Measurements from ENCODE around the gene WNT11.

Gene WNT11

DNA sequence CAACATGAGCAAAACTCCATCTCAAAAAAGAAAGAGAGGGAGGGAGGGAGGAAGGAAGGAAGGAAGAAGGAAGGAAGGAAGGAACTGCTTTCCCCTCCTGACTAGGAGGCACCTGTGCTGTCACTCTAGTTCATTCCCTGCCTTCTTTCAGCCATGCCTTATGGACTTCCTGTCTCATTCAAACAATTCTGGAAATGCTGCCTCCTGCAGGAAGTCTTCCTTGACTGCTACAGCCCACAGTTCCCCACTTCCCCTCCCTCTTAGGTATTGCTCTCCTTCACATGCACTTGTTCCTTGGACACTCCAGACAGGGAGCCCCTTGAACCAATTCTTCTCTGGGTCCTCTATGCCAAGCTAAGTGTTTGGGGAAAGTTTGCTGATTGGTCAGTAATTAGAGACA lies 31.6 kb upstream of the WNT11 start:
- Histone ChIP-seq H2BK12ac (ENCODE audit: low read length) (no peak overlapping the region), H3K14ac (ENCODE audit: low read length) (no peak overlapping the region), H3K4me1 (ENCODE audit: control insufficient read depth in 1 of 2, insufficient read depth in 2 of 2, low read length in 2 of 2) (peaks cover 20% of the 10 kb centered on the region in 2 experiments), H3K4ac (ENCODE audit: low read depth, low read length) (no peak overlapping the region), H3K4me3 (ENCODE audit: low read depth, low read length) (no peak overlapping the region), H2AK5ac (ENCODE audit: low read length) (no peak overlapping the region), H4K12ac (ENCODE audit: low read depth, low read length) (no peak overlapping the region), H3K23ac (ENCODE audit: low read length) (no peak overlapping the region), H4K8ac (ENCODE audit: low read depth, low read length) (no peak overlapping the region), H3K18ac (ENCODE audit: low read length) (no peak overlapping the region), H4K91ac (ENCODE audit: low read depth, low read length) (no peak overlapping the region), H3K9me3 (ENCODE audit: insufficient read depth, low read depth, low read length) (no peaks in the 10 kb centered on the region), H3K79me1 (ENCODE audit: low read length) (peaks cover 3% of the 10 kb centered on the region), H3K36me3 (ENCODE audit: control insufficient read depth in 1 of 2, insufficient read depth in 2 of 2, low read length in 2 of 2) (no peaks in the 10 kb centered on the region), H3K27me3 (ENCODE audit: insufficient read depth, low read length) (peaks cover 2% of the 10 kb centered on the region), H3K4me2 (ENCODE audit: low read length) (no peak overlapping the region), H3K9ac (ENCODE audit: low read length) (no peak overlapping the region), H2BK120ac (ENCODE audit: insufficient read depth, low read length, poor library complexity) (no peak overlapping the region), H2AFZ (ENCODE audit: insufficient read depth, low read length, poor library complexity) (no peak overlapping the region), H3K27ac (ENCODE audit: low read depth, low read length) (no peak overlapping the region), H3K79me2 (ENCODE audit: control insufficient read depth, insufficient read depth, low read length, poor library complexity) (no peaks in the 10 kb centered on the region), H2BK5ac (ENCODE audit: low read depth, low read length, poor library complexity) (no peak overlapping the region)
- peak; percentile 27 to 72 for DNase-seq

DNA sequence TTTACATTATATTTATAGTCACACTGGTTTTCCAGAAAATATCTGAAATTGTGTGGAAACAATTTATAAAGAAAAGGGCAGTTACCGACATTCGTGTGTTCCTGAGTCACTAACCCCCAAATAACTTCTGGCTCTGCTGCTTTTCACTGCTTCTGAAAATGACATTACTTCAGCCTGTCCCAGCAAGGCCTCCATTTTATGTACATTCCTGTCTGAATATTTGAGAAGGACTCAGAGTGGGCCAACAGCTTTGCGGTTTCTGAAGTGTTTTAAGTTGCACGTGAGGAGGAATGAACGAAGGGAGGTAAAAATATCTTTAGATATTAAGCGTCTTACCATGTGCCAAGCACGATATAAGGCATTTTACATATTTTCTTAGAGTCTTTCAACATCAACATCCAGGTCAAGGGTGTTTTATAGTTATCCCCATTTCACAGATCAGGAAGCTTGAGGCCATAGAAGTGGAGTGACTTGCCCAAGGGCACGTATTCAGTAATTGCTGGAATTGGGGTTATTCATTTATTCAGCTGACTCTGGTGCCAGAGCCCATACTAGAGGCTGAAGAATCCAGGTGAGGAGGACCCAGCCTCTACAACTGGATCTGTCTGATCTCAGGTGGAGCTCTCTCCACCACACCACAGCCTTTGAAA lies 30.8 kb upstream of the WNT11 start:
- no peak overlapping the region for H3K27ac ChIP-seq (ENCODE audit: low read depth, low read length)
- H2BK5ac ChIP-seq (ENCODE audit: low read depth, low read length, poor library complexity) = no peak overlapping the region
- no peaks in the 10 kb centered on the region for H3K27me3 ChIP-seq (ENCODE audit: insufficient read depth, low read length)
- peak; percentile 18 to 51 for DNase-seq
- no peak overlapping the region for H2BK120ac ChIP-seq (ENCODE audit: insufficient read depth, low read length, poor library complexity)
- H3K36me3 ChIP-seq (ENCODE audit: control insufficient read depth in 1 of 2, insufficient read depth in 2 of 2, low read length in 2 of 2) = no peaks in the 10 kb centered on the region
- H4K8ac ChIP-seq (ENCODE audit: low read depth, low read length) = no peak overlapping the region
- peaks cover 20% of the 10 kb centered on the region in 2 experiments for H3K4me1 ChIP-seq (ENCODE audit: control insufficient read depth in 1 of 2, insufficient read depth in 2 of 2, low read length in 2 of 2)
- H3K79me2 ChIP-seq (ENCODE audit: control insufficient read depth, insufficient read depth, low read length, poor library complexity) = no peaks in the 10 kb centered on the region
- no peak overlapping the region for H3K4me2 ChIP-seq (ENCODE audit: low read length)
- H3K9me3 ChIP-seq (ENCODE audit: insufficient read depth, low read depth, low read length) = no peaks in the 10 kb centered on the region
- no peak overlapping the region for H2BK12ac ChIP-seq (ENCODE audit: low read length)
- peaks cover 3% of the 10 kb centered on the region for H3K79me1 ChIP-seq (ENCODE audit: low read length)
- H3K14ac ChIP-seq (ENCODE audit: low read length) = no peak overlapping the region
- H3K4ac ChIP-seq (ENCODE audit: low read depth, low read length) = no peak overlapping the region
- no CpG with 5 or more reads among the region's 8 CpGs for WGBS (ENCODE audit: extremely low coverage, insufficient coverage, insufficient read length)
- H2AFZ ChIP-seq (ENCODE audit: insufficient read depth, low read length, poor library complexity) = no peak overlapping the region
- no peak overlapping the region for H3K4me3 ChIP-seq (ENCODE audit: low read depth, low read length)
- no peak overlapping the region for H3K18ac ChIP-seq (ENCODE audit: low read length)
- no peak overlapping the region for H4K12ac ChIP-seq (ENCODE audit: low read depth, low read length)
- no peak overlapping the region for H2AK5ac ChIP-seq (ENCODE audit: low read length)
- H3K9ac ChIP-seq (ENCODE audit: low read length) = no peak overlapping the region
- H3K23ac ChIP-seq (ENCODE audit: low read length) = no peak overlapping the region
- no peak overlapping the region for H4K91ac ChIP-seq (ENCODE audit: low read depth, low read length)

DNA sequence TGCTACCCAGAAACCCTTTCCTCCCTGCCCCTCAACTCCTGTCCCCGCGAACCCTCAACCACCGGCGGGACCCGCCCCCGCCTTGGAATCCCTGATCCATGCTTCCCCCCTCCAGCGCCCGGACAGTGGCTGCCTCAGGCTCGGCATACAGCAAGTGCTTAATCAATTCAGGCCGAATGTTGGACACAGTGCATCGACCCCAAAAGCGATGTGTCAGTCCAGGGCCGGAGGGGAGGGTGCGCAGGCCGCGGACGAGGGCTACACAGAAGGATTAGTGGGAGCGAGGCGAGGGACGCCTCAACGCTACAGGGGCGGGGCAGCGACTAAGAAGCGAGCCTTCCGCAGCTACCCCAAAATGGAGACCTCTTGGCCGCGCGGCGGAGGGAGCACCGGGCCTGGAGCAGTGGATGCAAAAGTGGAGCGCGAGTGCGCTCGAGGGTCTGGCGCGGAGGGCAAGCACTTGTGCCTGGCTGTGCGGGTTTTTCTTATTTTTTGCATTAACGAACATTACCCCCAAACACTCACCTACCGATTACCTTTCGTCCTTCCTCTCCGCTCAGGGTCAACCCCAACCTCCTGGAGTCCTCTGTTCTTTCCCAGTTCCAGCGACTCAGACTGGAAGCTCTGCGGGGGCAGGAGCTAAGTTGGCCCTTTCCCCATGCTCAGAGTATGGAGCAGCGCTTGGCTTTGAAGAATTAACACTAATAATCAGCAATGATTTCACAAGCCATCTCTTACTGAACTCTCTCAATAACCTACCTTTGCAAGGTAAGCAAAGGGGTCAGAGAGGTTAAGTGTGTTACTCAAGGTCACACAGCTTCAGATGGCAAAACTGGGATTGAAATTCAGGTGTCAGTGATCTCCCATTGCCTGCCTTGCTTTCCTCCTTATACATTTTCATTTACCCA lies 30.0 kb upstream of the WNT11 start:
- peak overlapping the region; percentile 6 for H4K12ac ChIP-seq (ENCODE audit: low read depth, low read length)
- H3K4me1 ChIP-seq (ENCODE audit: control insufficient read depth in 1 of 2, insufficient read depth in 2 of 2, low read length in 2 of 2) = peaks cover 20% of the 10 kb centered on the region in 2 experiments
- no peak overlapping the region for H3K9ac ChIP-seq (ENCODE audit: low read length)
- H3K18ac ChIP-seq (ENCODE audit: low read length) = no peak overlapping the region
- H3K4me3 ChIP-seq (ENCODE audit: low read depth, low read length) = peak overlapping the region; percentile 91
- no peak overlapping the region for H2BK5ac ChIP-seq (ENCODE audit: low read depth, low read length, poor library complexity)
- WGBS (ENCODE audit: extremely low coverage, insufficient coverage, insufficient read length) = no CpG with 5 or more reads among the region's 44 CpGs
- no peak overlapping the region for H2BK12ac ChIP-seq (ENCODE audit: low read length)
- H2BK120ac ChIP-seq (ENCODE audit: insufficient read depth, low read length, poor library complexity) = no peak overlapping the region
- no peak overlapping the region for H4K8ac ChIP-seq (ENCODE audit: low read depth, low read length)
- peak overlapping the region; percentile 66 for H3K4me2 ChIP-seq (ENCODE audit: low read length)
- H3K23ac ChIP-seq (ENCODE audit: low read length) = no peak overlapping the region
- no peaks in the 10 kb centered on the region for H3K27me3 ChIP-seq (ENCODE audit: insufficient read depth, low read length)
- H2AK5ac ChIP-seq (ENCODE audit: low read length) = no peak overlapping the region
- no peak overlapping the region for H3K14ac ChIP-seq (ENCODE audit: low read length)
- H3K9me3 ChIP-seq (ENCODE audit: insufficient read depth, low read depth, low read length) = no peaks in the 10 kb centered on the region
- H3K79me1 ChIP-seq (ENCODE audit: low read length) = peaks cover 3% of the 10 kb centered on the region
- H3K36me3 ChIP-seq (ENCODE audit: control insufficient read depth in 1 of 2, insufficient read depth in 2 of 2, low read length in 2 of 2) = no peaks in the 10 kb centered on the region
- DNase-seq = peak; percentile 12 to 43
- H4K91ac ChIP-seq (ENCODE audit: low read depth, low read length) = no peak overlapping the region
- peak overlapping the region; percentile 68 for H2AFZ ChIP-seq (ENCODE audit: insufficient read depth, low read length, poor library complexity)
- H3K79me2 ChIP-seq (ENCODE audit: control insufficient read depth, insufficient read depth, low read length, poor library complexity) = no peaks in the 10 kb centered on the region
- no peak overlapping the region for H3K27ac ChIP-seq (ENCODE audit: low read depth, low read length)
- H3K4ac ChIP-seq (ENCODE audit: low read depth, low read length) = no peak overlapping the region

DNA sequence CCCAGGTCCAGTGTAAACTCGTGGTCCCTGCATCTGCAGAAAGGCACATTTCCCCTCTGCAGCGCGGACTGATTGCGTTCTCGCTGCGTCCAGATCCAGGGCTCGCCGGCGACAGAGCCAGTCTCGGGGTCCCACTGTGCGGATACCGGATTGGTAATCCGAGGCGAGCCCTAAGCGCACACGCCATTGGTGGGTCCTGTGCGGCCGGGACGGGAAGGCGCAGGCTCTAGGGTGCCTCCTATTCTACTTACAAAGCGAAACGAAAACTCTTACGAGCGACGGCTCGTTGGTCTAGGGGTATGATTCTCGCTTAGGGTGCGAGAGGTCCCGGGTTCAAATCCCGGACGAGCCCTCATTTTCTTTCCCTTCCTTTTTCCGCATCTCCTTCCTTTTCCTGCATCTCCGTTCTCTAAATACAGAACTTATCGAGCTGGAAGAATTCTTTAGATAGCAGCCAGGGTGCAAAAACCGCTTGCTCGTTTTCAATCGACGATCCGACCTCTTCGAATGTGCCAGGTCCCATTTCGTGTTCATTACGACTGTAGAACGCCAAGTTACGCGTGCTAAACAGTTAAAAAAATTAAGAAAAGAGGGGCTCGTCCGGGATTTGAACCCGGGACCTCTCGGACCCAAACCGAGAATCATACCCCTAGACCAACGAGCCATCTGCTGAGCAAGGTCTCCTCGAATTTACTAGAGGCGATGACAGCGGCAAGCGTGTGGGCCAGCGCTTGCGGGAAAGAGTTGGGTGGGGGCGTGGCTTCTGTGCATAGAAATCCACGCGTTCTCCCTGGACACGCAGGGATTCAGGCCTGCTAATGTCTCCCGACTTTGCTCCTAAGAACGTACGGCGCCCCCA lies 29.2 kb upstream of the WNT11 start:
- Histone ChIP-seq H3K9ac (ENCODE audit: low read length) (peak overlapping the region; percentile 50), H3K27ac (ENCODE audit: low read depth, low read length) (no peak overlapping the region), H3K4ac (ENCODE audit: low read depth, low read length) (no peak overlapping the region), H4K12ac (ENCODE audit: low read depth, low read length) (peak overlapping the region; percentile 38), H4K8ac (ENCODE audit: low read depth, low read length) (peak overlapping the region; percentile 27), H2BK120ac (ENCODE audit: insufficient read depth, low read length, poor library complexity) (no peak overlapping the region), H2AK5ac (ENCODE audit: low read length) (no peak overlapping the region), H2AFZ (ENCODE audit: insufficient read depth, low read length, poor library complexity) (peak overlapping the region; percentile 68), H3K14ac (ENCODE audit: low read length) (no peak overlapping the region), H3K23ac (ENCODE audit: low read length) (no peak overlapping the region), H2BK5ac (ENCODE audit: low read depth, low read length, poor library complexity) (no peak overlapping the region), H3K4me2 (ENCODE audit: low read length) (peak overlapping the region; percentile 92), H2BK12ac (ENCODE audit: low read length) (no peak overlapping the region), H3K36me3 (ENCODE audit: control insufficient read depth in 1 of 2, insufficient read depth in 2 of 2, low read length in 2 of 2) (no peaks in the 10 kb centered on the region), H3K27me3 (ENCODE audit: insufficient read depth, low read length) (no peaks in the 10 kb centered on the region), H3K4me3 (ENCODE audit: low read depth, low read length) (peak overlapping the region; percentile 93), H3K79me2 (ENCODE audit: control insufficient read depth, insufficient read depth, low read length, poor library complexity) (no peaks in the 10 kb centered on the region), H3K79me1 (ENCODE audit: low read length) (peaks cover 3% of the 10 kb centered on the region), H3K18ac (ENCODE audit: low read length) (no peak overlapping the region), H3K9me3 (ENCODE audit: insufficient read depth, low read depth, low read length) (no peaks in the 10 kb centered on the region), H3K4me1 (ENCODE audit: control insufficient read depth in 1 of 2, insufficient read depth in 2 of 2, low read length in 2 of 2) (peaks cover 20% of the 10 kb centered on the region in 2 experiments), H4K91ac (ENCODE audit: low read depth, low read length) (no peak overlapping the region)
- WGBS (ENCODE audit: extremely low coverage, insufficient coverage, insufficient read length) = no CpG with 5 or more reads among the region's 65 CpGs
- DNase-seq = peak; percentile 91 to 96
